HFFc6 (cell line): ENCODE measurements around the gene ONECUT1. TPM values are rescaled to one million over a fixed set of nuclear protein-coding genes. Genes with fewer than 3 reads are reported as not detected.

ENCODE experiments used
- DNase-seq: peaks from one replicate; pipeline ENCODE4 v3.0.0-alpha.2; 2018
- H3K27ac Mint-ChIP-seq: 2 replicates; pipeline ENCODE4 v1.8.0; 2020; ENCODE audit warnings: mild to moderate bottlenecking, mixed read lengths
- H3K27me3 Mint-ChIP-seq: 2 replicates; pipeline ENCODE4 v1.8.0; 2021; ENCODE audit warnings: mild to moderate bottlenecking, moderate library complexity, mixed read lengths; ENCODE audit not compliant: insufficient read depth
- H3K36me3 Mint-ChIP-seq: 2 replicates; pipeline ENCODE4 v1.8.0; 2021; ENCODE audit warnings: low read depth, mixed read lengths
- H3K4me1 Mint-ChIP-seq: 2 replicates; pipeline ENCODE4 v1.8.0; 2020; ENCODE audit warnings: low read depth, mixed read lengths
- H3K4me3 Mint-ChIP-seq: 2 replicates; pipeline ENCODE4 v1.8.0; 2020; ENCODE audit warnings: mild to moderate bottlenecking, moderate library complexity, mixed read lengths
- H3K9me3 Mint-ChIP-seq: 2 replicates; pipeline ENCODE4 v1.8.0; 2020; ENCODE audit warnings: mild to moderate bottlenecking, mixed read lengths
- total RNA-seq, 6 experiments: library from RNA; stranded (reverse); fragmentation: NEBNext Ultra II Directional; extraction: Animal tissue kit (Norgen Biotek cat#: 25700); gene quantifications; 2 replicates in 1 of 6; 3 replicates in 5 of 6; pipeline ENCODE4 v1.2.3, GENCODE V29; 2021
- TF ChIP-seq, protein P1 (sequence below): fragments of 200-600 bp; sonication (generic); IDR thresholded peaks from 2 replicates; pipeline ENCODE4 v1.5.0; 2021; ENCODE audit warnings: antibody characterized with exemption, mild to moderate bottlenecking

ONECUT1 gene
- total RNA-seq, 6 experiments from 2014 or later, result 0.16 to 0.38 (median 0.23) TPM; not detected in 2

DNA sequence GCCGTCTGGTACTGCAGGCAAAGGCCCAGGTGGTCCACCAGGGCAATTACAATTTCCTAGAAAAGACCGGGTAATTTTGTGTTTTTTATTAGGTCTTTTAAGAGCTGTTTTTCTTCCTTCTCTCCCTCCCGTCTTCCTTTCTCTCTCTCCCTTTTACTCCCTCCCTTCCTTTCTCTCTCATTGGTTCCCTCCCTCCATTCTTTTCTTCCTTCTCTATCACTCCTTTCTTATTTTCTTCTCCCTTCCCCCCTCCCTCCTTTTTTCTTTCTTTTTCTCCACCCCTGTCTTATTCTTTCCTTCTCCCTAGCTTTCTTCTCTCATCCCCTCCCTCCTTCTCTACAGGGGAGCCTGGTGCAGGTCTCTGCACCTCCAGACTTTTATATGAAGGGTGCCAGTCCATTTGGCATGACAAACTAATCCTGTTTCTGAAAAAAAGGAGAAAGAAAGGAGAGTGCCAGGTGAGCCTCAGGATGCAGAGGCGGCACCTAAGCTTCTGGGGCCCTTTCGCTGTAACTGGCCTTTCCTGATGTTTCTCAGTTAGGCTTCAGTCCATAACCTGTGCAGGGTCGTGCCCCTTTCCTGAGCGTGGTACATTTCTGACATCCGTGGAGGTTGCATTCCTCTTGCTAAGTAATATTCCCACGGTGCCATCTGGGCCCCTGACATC is 9.1 kb upstream of the ONECUT1 start:
- Mint-ChIP-seq H3K4me3 (no peak overlapping the region), H3K27ac (no peak overlapping the region), H3K27me3 (peaks cover 84% of the 10 kb centered on the region), H3K36me3 (no peaks in the 10 kb centered on the region), H3K9me3 (no peaks in the 10 kb centered on the region), H3K4me1 (peaks cover 8% of the 10 kb centered on the region)
- no peak for DNase-seq
- TF ChIP-seq, protein P1, sequence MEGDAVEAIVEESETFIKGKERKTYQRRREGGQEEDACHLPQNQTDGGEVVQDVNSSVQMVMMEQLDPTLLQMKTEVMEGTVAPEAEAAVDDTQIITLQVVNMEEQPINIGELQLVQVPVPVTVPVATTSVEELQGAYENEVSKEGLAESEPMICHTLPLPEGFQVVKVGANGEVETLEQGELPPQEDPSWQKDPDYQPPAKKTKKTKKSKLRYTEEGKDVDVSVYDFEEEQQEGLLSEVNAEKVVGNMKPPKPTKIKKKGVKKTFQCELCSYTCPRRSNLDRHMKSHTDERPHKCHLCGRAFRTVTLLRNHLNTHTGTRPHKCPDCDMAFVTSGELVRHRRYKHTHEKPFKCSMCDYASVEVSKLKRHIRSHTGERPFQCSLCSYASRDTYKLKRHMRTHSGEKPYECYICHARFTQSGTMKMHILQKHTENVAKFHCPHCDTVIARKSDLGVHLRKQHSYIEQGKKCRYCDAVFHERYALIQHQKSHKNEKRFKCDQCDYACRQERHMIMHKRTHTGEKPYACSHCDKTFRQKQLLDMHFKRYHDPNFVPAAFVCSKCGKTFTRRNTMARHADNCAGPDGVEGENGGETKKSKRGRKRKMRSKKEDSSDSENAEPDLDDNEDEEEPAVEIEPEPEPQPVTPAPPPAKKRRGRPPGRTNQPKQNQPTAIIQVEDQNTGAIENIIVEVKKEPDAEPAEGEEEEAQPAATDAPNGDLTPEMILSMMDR, result no peak

DNA sequence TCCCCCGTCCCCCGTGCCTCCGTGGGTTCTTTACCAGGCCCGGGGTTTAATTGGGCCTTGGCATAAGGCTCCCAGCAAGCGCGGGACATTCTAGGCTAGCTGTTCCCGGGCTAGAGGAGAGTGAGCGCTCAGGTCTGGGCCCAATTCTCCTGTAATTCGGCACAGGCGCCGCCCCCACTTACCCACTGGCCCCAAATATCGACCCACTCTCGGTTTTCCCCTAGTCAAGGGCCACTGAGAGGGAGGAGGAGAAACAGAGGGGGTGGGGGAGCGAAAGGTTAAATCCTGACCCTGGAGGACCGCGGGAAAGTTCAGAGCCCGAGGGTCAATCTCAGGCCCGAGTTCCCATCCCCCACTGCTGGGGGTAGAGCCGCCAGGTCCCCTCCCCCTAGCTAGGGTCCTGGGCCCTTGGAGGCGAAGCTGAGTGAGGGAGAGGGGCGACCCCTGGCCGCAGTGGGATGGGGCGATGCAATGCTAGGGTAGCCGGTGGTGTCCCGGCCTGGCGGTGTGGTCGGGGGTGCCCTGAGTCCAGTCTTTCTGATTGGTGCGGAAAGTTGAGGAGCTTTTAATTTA is 8.5 kb upstream of the ONECUT1 start:
- Mint-ChIP-seq H3K4me1 (peaks cover 6% of the 10 kb centered on the region), H3K27me3 (peaks cover 84% of the 10 kb centered on the region), H3K36me3 (no peaks in the 10 kb centered on the region), H3K9me3 (no peaks in the 10 kb centered on the region), H3K27ac (no peak overlapping the region), H3K4me3 (no peak overlapping the region)
- no peak for DNase-seq
- TF ChIP-seq, protein P1, result no peak

DNA sequence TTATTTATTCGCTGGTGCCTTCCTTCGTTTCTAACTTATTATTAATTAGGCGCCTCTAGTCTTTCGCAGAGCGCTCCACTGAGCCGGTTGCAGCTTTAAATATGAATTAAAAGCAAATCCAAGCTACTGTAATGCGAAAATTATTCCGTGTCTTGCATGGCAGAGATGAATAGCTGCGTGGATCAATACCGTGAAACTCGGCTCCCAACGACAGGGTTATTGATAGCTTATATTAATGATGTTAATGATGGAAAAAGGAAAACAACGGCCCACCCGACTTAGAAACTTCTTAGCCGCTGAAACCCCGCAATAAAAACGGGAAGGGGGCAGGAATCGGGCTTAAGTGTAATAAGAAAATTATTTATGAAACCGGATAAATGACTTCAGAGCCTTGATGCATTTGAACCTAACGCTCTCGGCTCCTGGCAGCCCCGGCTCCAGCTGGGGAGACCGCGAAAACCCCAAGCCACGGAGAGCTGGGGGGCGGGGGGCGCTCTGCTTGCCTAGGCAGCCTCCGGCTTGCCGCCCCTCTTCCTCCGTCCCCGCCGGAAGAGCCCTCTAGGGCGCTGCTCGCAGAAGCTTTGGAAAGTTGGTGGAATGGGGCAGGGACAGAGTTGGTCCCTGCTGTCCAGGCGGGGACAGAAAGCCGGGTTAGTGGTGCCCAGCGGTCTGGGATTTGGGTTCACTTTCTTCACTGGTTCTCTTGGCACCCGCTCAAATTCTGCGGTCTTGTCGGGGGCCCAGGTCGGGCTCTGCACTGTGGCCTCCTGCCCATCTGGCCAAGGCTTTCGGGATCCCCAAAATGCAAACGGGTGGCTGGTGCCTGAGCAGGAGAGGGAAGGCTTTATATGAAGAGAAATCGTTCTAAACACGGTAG is 7.7 kb upstream of the ONECUT1 start:
- Mint-ChIP-seq H3K27ac (no peak overlapping the region), H3K36me3 (no peaks in the 10 kb centered on the region), H3K4me1 (no peaks in the 10 kb centered on the region), H3K9me3 (no peaks in the 10 kb centered on the region), H3K27me3 (peaks cover 83% of the 10 kb centered on the region), H3K4me3 (no peak overlapping the region)
- TF ChIP-seq, protein P1, result no peak
- no peak for DNase-seq

DNA sequence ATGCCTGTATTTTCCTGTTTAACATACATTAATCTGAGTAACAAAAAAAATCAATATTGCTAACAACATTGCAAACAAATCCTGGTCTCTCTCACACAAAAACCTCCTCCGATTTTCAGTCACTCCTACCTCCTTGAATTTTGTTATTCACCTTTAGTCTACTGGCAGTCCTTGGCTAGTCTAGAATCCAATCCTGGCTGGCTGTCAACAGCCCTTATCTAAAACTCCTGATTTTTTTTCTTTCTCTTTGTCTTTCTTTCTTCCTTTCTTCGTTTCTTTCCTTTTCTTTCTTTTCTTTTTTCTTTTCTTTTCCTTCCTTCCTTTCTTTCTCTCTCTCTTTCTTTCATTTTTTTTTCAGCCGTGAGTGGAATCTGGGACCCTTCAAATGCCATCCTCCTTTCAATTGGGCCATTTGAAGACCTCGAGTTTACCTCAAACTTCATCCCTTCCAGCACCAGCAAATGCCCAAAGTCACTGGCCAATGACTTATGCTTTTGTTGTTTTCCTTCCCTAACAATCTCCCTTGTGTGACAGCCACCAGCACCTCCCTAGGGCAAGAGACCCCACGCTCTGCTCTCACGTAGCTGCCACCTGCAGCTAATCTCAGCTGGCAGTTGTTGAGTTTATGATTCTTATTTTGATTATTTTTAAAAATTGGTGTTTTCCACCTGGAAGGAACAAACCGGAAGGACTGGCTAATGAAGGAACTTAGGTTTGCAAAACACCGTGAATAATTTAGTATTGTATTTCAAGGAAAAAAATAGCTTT is 6.8 kb upstream of the ONECUT1 start:
- no peaks in the 10 kb centered on the region for H3K9me3 Mint-ChIP-seq
- H3K27ac Mint-ChIP-seq, result no peak overlapping the region
- H3K27me3 Mint-ChIP-seq, result peaks cover 76% of the 10 kb centered on the region
- H3K4me3 Mint-ChIP-seq, result no peak overlapping the region
- TF ChIP-seq, protein P1, result no peak
- no peaks in the 10 kb centered on the region for H3K36me3 Mint-ChIP-seq
- DNase-seq, result no peak
- no peaks in the 10 kb centered on the region for H3K4me1 Mint-ChIP-seq

DNA sequence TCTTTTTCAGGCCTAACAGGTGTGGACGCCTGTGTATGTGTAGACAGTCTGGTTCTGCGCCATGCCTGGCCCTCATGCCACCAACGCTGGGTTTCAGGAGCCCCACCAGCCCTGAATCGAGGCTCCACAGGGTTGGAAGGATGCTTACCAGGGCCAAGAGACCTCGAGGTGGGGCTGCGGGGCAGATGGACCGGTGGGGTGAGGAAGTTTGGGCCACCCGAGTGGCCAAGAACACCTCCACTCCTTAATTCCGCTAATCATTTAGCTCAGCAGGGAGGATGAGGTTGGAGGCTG is 6.0 kb upstream of the ONECUT1 start:
- Mint-ChIP-seq H3K4me3 (no peak overlapping the region), H3K27ac (no peak overlapping the region), H3K27me3 (peaks cover 78% of the 10 kb centered on the region), H3K36me3 (no peaks in the 10 kb centered on the region), H3K9me3 (no peaks in the 10 kb centered on the region), H3K4me1 (no peaks in the 10 kb centered on the region)
- no peak for DNase-seq
- TF ChIP-seq, protein P1, result no peak
